MG63 (cell line): ENCODE measurements around the gene ATP13A5. TPM values are rescaled to one million over a fixed set of nuclear protein-coding genes. Genes with fewer than 3 reads are reported as not detected.

ENCODE experiments used
- DNase-seq: peaks from one replicate; pipeline ENCODE4 v3.0.0-alpha.2; 2020
- H3K27me3 ChIP-seq: fragments of 250-450 bp; sonication (Bioruptor Pico); 2 replicates; pipeline ENCODE4 v1.5.1; 2020; ENCODE audit warnings: mild to moderate bottlenecking, moderate library complexity
- H3K36me3 ChIP-seq: fragments of 250-450 bp; sonication (Bioruptor Pico); 2 replicates; pipeline ENCODE4 v1.5.1; 2020; ENCODE audit warnings: mild to moderate bottlenecking, moderate library complexity
- H3K4me3 ChIP-seq: fragments of 250-450 bp; sonication (Bioruptor Pico); 2 replicates; pipeline ENCODE4 v1.5.1; 2020; ENCODE audit warnings: mild to moderate bottlenecking, moderate library complexity
- H3K9me3 ChIP-seq: fragments of 250-450 bp; sonication (Bioruptor Pico); 2 replicates; pipeline ENCODE4 v1.5.1; 2020; ENCODE audit warnings: mild to moderate bottlenecking, moderate library complexity
- total RNA-seq: library from RNA; depleted of rRNA; stranded (reverse); fragments of >200 nt; shearing (Covaris generic); gene quantifications from 2 replicates; pipeline ENCODE4 v1.2.3, GENCODE V29; 2014; ENCODE audit warnings: low replicate concordance

ATP13A5 gene
- total RNA-seq, 1 experiment from 2014 or later, result not detected

GRCh38 chr3:193354423-193354822, 24.1 kb downstream of the ATP13A5 start:
- Histone ChIP-seq H3K36me3 (no peaks in the 10 kb centered on the region), H3K4me3 (no peak overlapping the region), H3K9me3 (no peaks in the 10 kb centered on the region), H3K27me3 (no peaks in the 10 kb centered on the region)
- DNase-seq, result no peak

DNA sequence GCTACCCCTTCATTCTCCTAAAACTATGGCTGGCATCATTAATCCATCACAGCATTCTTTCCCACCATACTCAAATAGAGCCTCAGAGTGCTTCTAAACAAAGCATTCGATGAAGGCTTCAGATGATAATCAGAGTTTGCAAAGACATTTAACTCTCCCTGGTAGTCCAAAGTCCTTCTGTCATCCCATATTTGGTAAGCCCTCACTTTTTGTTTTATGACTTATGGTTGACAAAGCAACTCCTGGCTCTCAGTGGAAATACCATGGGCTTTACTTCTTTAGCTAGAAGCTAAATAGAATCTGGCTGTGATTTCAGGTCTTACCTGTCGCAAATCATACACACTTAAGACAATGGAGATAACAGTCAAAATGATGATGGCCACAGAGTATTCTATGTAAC, 27.8 kb downstream of the ATP13A5 start:
- Histone ChIP-seq H3K4me3 (no peak overlapping the region), H3K36me3 (no peaks in the 10 kb centered on the region), H3K9me3 (no peaks in the 10 kb centered on the region), H3K27me3 (no peaks in the 10 kb centered on the region)
- no peak for DNase-seq

- H3K36me3 ChIP-seq, result no peaks in the 10 kb centered on the region
- no peak for DNase-seq
- H3K27me3 ChIP-seq, result no peaks in the 10 kb centered on the region
- H3K4me3 ChIP-seq, result no peak overlapping the region
- no peaks in the 10 kb centered on the region for H3K9me3 ChIP-seq
Observed at GRCh38 chr3:193348686-193349085, 29.9 kb downstream of the ATP13A5 start.

DNA sequence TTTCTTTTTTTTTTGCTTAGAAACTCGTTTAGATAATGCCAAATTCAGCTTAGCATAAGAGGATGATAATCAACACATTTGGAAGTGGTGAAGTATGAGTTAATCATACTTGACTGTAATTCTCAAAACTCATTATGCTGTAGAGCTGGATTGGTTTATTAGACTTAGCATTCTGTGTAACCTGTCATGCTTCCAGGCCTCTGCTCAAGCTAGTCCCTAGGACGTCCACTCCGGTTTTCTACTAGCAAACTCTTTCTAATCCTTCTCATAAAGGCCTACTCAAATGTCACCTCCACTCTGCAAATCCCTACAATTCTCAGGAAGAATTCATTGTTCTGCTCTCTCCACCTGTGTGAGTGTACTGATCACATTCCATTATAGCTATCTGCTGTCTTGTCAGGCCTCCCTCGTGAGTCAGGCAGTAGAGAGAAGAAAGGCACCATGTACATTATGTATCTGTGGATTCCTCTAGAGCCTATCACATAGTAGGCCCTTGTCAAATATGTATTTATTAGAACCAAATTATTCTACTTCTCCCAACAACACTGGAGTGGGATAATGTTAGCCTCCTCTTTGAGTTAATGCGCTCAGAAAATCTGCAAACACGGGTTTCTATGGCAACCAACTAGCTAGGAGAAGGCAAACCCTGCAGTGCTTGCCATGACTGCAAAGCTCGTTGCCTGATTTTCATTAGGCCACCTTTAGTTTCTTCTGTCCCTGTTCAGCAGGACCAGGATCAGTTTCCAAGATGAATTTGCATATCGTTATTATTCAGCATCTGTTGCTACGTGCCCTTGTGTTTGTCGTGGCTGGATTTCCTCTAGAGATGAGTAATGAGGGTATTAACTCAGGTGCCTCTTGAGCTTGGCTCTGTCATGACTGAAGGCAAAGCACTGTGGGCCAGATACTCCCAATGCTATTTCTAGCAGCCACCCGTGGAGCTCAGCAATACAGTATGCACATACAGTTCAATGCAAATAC, 30.7 kb downstream of the ATP13A5 start:
- DNase-seq, result no peak
- Histone ChIP-seq H3K4me3 (no peak overlapping the region), H3K27me3 (peaks cover under 1% of the 10 kb centered on the region; the same call in 1 of the 2 replicates), H3K9me3 (no peaks in the 10 kb centered on the region), H3K36me3 (no peaks in the 10 kb centered on the region)

GRCh38 chr3:193346259-193346658, 32.3 kb downstream of the ATP13A5 start:
- H3K4me3 ChIP-seq, result no peak overlapping the region
- H3K27me3 ChIP-seq, result peaks cover 5% of the 10 kb centered on the region; the same call in 1 of the 2 replicates
- no peaks in the 10 kb centered on the region for H3K36me3 ChIP-seq
- no peak for DNase-seq
- no peaks in the 10 kb centered on the region for H3K9me3 ChIP-seq

GRCh38 chr3:193345431-193345830, 33.1 kb downstream of the ATP13A5 start:
- no peak for DNase-seq
- no peaks in the 10 kb centered on the region for H3K9me3 ChIP-seq
- H3K27me3 ChIP-seq, result peaks cover 5% of the 10 kb centered on the region; the same call in 1 of the 2 replicates
- no peak overlapping the region for H3K4me3 ChIP-seq
- no peaks in the 10 kb centered on the region for H3K36me3 ChIP-seq

GRCh38 chr3:193344486-193344885, 34.1 kb downstream of the ATP13A5 start:
- Histone ChIP-seq H3K36me3 (no peaks in the 10 kb centered on the region), H3K4me3 (no peak overlapping the region), H3K9me3 (no peaks in the 10 kb centered on the region), H3K27me3 (peaks cover 5% of the 10 kb centered on the region; the same call in 1 of the 2 replicates)
- DNase-seq, result no peak

- DNase-seq, result no peak
- no peak overlapping the region for H3K4me3 ChIP-seq
- no peaks in the 10 kb centered on the region for H3K9me3 ChIP-seq
- no peaks in the 10 kb centered on the region for H3K36me3 ChIP-seq
- H3K27me3 ChIP-seq, result peaks cover 5% of the 10 kb centered on the region; the same call in 1 of the 2 replicates
Observed at GRCh38 chr3:193343726-193344222, 34.8 kb downstream of the ATP13A5 start.

GRCh38 chr3:193342551-193342950, 36.0 kb downstream of the ATP13A5 start:
- Histone ChIP-seq H3K9me3 (no peaks in the 10 kb centered on the region), H3K27me3 (peaks cover 5% of the 10 kb centered on the region; the same call in 1 of the 2 replicates), H3K4me3 (no peak overlapping the region), H3K36me3 (no peaks in the 10 kb centered on the region)
- no peak for DNase-seq

GRCh38 chr3:193335031-193335430, 43.5 kb downstream of the ATP13A5 start:
- DNase-seq, result no peak

GRCh38 chr3:193333229-193333628, 45.3 kb downstream of the ATP13A5 start:
- H3K4me3 ChIP-seq, result no peak overlapping the region
- DNase-seq, result no peak
- H3K27me3 ChIP-seq, result no peaks in the 10 kb centered on the region
- no peaks in the 10 kb centered on the region for H3K9me3 ChIP-seq
- no peaks in the 10 kb centered on the region for H3K36me3 ChIP-seq

More at GRCh38 chr3:193335031-193335430, 43.5 kb downstream of the ATP13A5 start:
- H3K9me3 ChIP-seq, result no peaks in the 10 kb centered on the region
- H3K27me3 ChIP-seq, result no peaks in the 10 kb centered on the region; the same call in 1 of the 2 replicates
- H3K36me3 ChIP-seq, result no peaks in the 10 kb centered on the region
- no peak overlapping the region for H3K4me3 ChIP-seq

GRCh38 chr3:193330555-193331204, 47.9 kb downstream of the ATP13A5 start:
- no peak for DNase-seq
- Histone ChIP-seq H3K4me3 (no peak overlapping the region), H3K9me3 (no peaks in the 10 kb centered on the region), H3K27me3 (no peaks in the 10 kb centered on the region), H3K36me3 (no peaks in the 10 kb centered on the region)

- Histone ChIP-seq H3K36me3 (no peaks in the 10 kb centered on the region), H3K27me3 (no peaks in the 10 kb centered on the region), H3K9me3 (no peaks in the 10 kb centered on the region), H3K4me3 (no peak overlapping the region)
- DNase-seq, result no peak
Observed at GRCh38 chr3:193317682-193318300, 60.8 kb downstream of the ATP13A5 start.

- no peaks in the 10 kb centered on the region for H3K9me3 ChIP-seq
- H3K27me3 ChIP-seq, result no peaks in the 10 kb centered on the region
- no peak for DNase-seq
- no peak overlapping the region for H3K4me3 ChIP-seq
- no peaks in the 10 kb centered on the region for H3K36me3 ChIP-seq
Observed at GRCh38 chr3:193314161-193314560, 64.4 kb downstream of the ATP13A5 start.

DNA sequence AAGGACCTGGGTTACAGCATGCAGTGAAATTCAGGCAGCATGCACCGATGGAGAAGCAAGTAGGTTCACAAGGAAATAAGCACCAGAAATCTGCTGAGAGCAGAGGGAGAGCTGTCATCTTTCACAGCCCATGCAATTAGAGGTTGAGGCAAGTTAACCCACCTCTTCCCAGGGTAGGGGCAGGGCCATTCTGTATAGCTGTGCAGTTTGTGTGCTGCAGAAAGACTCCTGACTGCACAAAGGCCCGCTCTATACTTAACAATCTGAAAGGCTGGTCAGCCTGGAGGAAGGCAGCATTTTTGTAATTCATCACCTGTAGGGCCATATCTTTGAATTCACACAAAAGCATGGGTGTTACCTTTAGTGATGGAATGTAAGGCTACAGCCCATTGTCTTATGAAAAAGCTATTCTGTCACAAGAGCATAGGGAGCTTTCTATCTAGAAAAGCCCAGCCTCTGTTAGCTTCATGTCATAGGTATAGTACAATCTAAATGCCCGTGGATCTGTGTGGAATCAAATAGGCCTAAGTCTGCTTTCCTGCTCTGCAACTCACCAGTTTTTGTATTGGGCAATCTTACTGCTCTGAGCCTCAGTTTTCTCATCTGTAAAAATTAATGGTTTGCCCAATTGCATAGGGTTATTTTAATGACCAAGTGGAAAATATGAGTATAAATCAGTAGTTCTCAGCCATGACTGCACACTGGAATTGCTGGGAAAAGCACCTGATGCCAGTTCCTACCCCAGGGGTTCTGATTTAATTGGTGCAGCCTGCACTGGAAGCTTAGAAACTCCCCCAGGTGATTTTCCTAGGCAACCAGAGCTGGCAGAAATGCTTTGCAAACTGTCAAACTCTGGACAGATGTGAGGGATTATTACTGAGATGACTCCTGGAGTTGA, 65.2 kb downstream of the ATP13A5 start:
- no peak for DNase-seq
- Histone ChIP-seq H3K4me3 (no peak overlapping the region), H3K9me3 (no peaks in the 10 kb centered on the region), H3K27me3 (no peaks in the 10 kb centered on the region), H3K36me3 (no peaks in the 10 kb centered on the region)
